GM10266 (cell line): ENCODE measurements around the gene ATP11A.

ENCODE experiments used
- DNase-seq: peaks from one replicate; pipeline ENCODE4 v3.0.0; 2012; ENCODE audit errors: extremely low spot score
- TF ChIP-seq, protein P1 (sequence below): IDR thresholded peaks from 2 replicates; pipeline ENCODE4 v1.5.1; 2012; ENCODE audit warnings: mild to moderate bottlenecking, low read depth; ENCODE audit not compliant: control insufficient read depth, insufficient read depth; ENCODE audit errors: missing control alignments

ATP11A gene

DNA sequence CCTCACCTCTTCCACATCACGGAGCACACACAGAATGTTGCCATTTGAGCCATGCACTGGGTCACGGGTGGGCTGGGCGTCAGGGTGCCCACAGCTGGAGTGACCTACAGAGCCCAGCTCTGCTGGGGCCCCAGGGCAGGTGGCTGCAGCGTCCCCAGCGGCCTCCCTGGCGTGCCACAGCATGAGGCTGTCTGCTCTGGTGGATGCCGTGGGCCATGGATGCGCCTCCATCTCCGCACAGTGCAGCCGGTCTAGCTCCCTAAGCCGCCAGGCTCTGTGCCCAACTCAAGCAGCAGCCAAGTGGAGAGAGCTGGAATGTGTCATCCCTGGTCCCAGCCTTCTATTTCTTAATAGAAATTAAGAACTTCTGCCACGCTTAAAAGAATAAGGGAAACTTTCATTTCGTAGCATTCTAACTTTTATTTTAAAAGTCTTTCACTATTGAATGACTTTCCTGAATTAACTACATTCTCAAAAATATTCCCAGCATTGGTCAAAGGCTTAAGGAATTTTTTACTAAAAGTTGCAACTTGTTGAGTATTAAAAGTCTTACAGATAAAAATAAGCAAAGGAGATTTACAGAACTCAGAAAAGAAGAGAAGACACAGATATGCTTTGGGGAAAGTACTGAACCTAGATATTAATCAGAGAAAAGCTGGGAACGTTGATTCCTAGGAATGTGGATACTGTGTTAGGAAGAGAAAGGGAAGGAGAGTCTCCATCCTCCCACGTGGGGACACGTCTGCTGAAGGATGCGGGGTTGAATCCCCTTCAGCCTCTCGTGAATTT is 59.3 kb downstream of the ATP11A start:
- TF ChIP-seq, protein P1, sequence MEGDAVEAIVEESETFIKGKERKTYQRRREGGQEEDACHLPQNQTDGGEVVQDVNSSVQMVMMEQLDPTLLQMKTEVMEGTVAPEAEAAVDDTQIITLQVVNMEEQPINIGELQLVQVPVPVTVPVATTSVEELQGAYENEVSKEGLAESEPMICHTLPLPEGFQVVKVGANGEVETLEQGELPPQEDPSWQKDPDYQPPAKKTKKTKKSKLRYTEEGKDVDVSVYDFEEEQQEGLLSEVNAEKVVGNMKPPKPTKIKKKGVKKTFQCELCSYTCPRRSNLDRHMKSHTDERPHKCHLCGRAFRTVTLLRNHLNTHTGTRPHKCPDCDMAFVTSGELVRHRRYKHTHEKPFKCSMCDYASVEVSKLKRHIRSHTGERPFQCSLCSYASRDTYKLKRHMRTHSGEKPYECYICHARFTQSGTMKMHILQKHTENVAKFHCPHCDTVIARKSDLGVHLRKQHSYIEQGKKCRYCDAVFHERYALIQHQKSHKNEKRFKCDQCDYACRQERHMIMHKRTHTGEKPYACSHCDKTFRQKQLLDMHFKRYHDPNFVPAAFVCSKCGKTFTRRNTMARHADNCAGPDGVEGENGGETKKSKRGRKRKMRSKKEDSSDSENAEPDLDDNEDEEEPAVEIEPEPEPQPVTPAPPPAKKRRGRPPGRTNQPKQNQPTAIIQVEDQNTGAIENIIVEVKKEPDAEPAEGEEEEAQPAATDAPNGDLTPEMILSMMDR: no peak
- DNase-seq: no peak

DNA sequence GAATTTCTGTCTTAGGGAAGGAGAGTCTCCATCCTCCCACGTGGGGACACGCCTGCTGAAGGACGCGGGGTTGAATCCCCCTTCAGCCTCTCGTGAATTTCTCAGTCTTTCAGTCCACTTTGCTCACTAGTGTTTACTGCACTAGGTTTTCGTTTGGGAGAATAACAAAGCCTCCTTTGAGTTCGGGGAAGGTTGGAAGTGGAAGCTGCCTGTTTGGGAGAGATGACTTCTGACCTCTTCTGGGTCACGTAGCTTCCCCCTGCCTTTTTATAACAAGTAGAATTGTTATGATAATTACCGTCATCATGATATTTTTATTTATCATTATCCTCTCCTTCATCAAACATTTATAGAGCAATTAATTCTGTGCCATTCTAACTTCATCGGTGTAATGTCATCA is 60.7 kb downstream of the ATP11A start:
- no peak for DNase-seq
- TF ChIP-seq, protein P1: no peak

DNA sequence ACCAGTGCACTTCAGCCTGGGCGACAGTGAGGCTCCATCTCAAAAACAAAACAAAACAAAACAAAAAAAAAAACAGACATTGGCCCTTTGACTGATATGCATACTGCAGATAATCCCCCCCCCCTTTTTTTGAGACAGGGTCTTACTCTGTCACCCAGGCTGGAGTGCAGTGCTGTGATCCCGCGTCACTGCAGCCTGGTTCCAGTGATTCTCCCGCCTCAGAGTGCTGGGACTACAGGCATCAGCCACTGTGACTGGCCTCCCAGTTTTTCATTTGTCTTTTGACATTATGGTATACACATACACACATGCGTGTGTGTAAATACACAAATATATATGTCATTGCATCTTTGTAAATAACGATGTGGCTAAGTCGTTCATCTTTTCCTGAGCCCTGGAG is 61.8 kb downstream of the ATP11A start:
- TF ChIP-seq, protein P1: no peak
- no peak for DNase-seq

DNA sequence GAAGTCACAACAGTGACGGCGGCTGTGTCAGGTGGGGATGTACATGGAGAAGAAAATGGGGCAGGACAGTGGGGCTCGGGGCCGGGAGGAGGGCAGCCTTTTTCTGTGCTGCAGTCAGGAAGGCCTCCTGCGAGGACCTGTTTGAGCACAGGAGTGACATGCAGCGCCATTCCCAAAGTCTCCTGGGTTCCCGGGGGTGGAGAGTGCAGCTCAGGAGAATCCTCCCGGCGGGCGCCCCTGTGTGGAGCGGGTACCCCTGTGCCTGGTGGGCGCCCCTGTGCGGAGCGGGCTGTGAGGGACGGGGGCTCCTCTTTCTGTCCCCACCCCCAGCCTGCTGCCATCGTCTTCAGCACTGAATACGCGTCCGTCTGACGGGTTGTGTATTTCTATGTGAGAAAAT is 62.4 kb downstream of the ATP11A start:
- TF ChIP-seq, protein P1: no peak
- no peak for DNase-seq

DNA sequence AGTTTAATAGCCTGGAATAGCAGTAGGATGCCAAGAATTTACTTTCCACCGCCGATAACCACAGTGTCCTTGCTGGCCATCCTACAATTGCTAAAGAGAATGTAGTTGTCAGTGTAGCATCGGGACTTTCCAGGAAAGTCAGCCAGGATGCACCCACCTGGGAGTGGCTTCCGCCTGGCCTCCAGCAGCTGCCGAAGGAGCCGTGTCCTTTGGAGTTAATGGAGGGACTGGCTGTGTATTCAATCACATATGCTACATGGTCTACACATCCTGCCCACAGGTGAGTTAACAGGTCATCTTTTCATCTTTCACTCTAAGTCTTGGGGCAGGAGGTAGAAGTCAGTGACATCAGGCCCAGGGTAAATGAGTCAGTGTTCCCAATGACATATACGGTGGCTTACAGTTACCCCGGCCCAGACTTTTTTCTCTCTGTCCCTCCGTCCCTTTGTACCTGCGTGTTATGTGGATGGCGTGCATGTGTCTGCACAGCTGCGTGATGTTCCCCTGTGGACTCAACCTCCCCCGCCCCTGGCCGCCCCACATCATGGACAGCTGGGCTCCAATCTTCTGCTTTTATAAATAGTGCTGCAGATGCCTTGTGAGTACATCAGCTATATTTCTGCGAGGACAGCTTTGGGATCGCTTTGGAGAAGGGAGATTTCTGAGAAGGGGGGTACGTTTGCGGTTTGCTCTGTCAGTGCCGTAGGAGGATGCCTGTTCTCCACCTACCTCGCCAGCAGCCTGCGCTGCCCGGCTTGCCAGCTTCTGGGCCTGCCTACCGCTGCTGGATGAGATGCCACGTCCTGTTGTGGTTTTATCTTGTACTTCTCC is 63.1 kb downstream of the ATP11A start:
- TF ChIP-seq, protein P1: no peak
- no peak for DNase-seq

DNA sequence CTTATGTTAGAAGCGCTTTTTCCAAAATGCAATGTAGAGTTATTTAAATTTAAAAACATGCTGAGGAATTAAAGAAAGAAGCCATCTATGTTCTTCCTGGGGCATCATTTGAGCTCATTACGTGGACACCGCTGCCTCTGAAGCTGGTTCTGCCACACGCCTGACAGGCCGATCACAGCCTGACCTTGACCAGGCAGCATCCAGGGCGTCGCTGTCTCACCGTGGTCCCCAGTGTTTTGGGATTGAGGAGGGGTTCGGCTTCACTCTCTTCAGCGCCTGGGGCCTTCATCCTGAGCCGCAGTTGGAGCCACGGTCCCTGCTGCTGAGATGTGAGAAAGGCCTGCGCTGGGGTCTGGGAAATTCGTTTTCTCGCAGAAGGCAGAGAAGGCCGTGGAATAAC is 64.0 kb downstream of the ATP11A start:
- DNase-seq: no peak
- TF ChIP-seq, protein P1: no peak

DNA sequence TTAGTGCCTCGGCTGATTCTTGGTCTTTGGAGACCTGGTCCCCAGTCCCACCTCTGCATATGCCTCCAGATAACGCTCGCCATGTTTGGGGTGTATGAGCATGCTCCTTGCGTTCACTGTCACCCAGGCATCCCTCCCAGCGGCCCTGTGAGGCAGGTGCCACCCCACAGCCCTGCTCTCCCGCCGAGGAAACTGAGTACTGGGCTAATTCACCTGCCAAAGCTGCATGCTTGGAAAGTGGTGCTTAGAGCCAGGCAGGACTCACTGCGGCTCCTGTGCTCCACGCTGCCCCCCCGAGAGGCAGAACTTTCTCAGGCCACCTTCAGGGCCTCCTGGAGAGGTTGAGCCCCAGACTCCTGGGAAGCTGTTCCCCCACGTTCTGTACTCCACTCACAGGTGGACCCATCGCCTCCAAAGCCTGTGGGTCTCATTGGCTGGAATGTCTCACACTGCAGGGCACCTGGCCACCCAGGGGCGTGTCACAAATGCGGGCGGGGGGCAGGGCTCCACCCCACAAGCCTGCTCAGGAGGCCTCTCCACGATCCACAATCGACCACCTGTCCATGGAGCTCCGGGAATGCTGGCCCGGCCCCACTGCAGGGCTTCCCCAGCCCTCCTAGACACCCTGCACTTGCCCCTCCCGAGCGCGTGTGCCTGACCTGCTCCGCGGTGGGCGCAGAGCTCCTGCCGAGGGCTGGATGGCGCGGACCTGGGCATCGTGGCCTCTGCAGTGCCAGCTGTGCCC is 64.6 kb downstream of the ATP11A start:
- no peak for DNase-seq
- TF ChIP-seq, protein P1: no peak
